Endothelial cell of umbilical vein (primary cell): ENCODE data around the gene ACP4.
"Not testable (repeated sequence)": the region's sequence is repeated elsewhere in the genome, so short reads cannot be mapped to it uniquely, and the experiment has no call there.

ENCODE experiments used
- CTCF ChIP-seq, 2 donors: IDR thresholded peaks; 1 replicate in 1 of 2; 2 replicates in 1 of 2; pipeline ENCODE4 v1.5.1; 2011; ENCODE audit warnings: low read length in 2 of 2, mild to moderate bottlenecking in 2 of 2, moderate library complexity in 2 of 2, control low read depth in 1 of 2, inconsistent platforms in 1 of 2, low read depth in 1 of 2; ENCODE audit not compliant: insufficient read depth in 1 of 2; ENCODE audit errors: extremely low read depth in 1 of 2
- EZH2 ChIP-seq: IDR thresholded peaks from 2 replicates; pipeline ENCODE4 v1.6.1; 2012; ENCODE audit warnings: borderline replicate concordance, low read depth, mild to moderate bottlenecking, moderate library complexity, low read length, inconsistent platforms; ENCODE audit not compliant: severe bottlenecking
- FOS ChIP-seq: IDR thresholded peaks from 2 replicates; pipeline ENCODE4 v1.6.1; 2011; ENCODE audit warnings: mild to moderate bottlenecking, low read length, moderate library complexity, borderline replicate concordance; ENCODE audit not compliant: insufficient read depth
- MAX ChIP-seq: IDR thresholded peaks from 2 replicates; pipeline ENCODE4 v1.6.1; 2011; ENCODE audit not compliant: insufficient read depth, insufficient read length
- MYC ChIP-seq: IDR thresholded peaks from one replicate; pipeline ENCODE4 v1.6.1; 2011; ENCODE audit warnings: mild to moderate bottlenecking, low read depth, low read length
- POLR2A ChIP-seq: IDR thresholded peaks from 2 replicates; pipeline ENCODE4 v1.6.1; 2012; ENCODE audit warnings: low read depth, mild to moderate bottlenecking, control low read depth, low read length
- POLR2AphosphoS5 ChIP-seq: IDR thresholded peaks from 2 replicates; pipeline ENCODE4 v1.6.1; 2012; ENCODE audit warnings: low read depth, mild to moderate bottlenecking, control low read depth, low read length, moderate library complexity; ENCODE audit not compliant: insufficient read depth

GRCh38 chr19:50767263-50767662, 23.0 kb upstream of the ACP4 start:
- not testable (repeated sequence) for TF ChIP-seq CTCF (IDR thresholded peaks at IDR 0.05; ENCODE audit: extremely low read depth in 1 of 2, insufficient read depth in 1 of 2, low read depth in 1 of 2, low read length in 2 of 2); POLR2AphosphoS5; EZH2; POLR2A; MAX; MYC; FOS
